ENCODE data around the gene NPS. TPM values are rescaled to one million over a fixed set of nuclear protein-coding genes. Genes with fewer than 3 reads are reported as not detected.

The NPS gene
- polyA plus RNA-seq, 1 experiment: not detected

DNA sequence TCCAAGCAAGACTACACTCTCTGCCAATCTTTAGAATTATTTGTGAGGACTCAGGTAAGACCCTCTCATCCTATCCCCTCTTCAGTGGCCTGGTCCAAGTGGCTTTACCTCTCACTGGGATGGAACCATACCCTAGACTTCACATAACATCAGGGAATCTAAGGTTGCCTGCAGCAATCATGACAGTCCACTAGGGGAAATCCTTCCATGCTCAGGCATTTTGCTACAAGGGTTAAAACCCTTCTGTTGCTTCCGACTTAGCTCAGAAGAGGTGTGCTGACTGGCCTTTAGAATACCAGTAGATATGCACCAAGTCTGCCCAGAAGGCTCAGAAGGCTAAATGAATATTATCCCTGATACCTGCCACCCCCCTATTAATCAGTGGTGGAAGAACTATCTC is 24.9 kb upstream of the NPS start:
- H3K4me3 ChIP-seq (ENCODE audit: low read depth, low read length): no peak overlapping the region
- POLR2A ChIA-PET: no interaction called here
- no peak for TF ChIP-seq CTCF (IDR thresholded peaks at IDR 0.05; ENCODE audit: low read depth, low read length)

DNA sequence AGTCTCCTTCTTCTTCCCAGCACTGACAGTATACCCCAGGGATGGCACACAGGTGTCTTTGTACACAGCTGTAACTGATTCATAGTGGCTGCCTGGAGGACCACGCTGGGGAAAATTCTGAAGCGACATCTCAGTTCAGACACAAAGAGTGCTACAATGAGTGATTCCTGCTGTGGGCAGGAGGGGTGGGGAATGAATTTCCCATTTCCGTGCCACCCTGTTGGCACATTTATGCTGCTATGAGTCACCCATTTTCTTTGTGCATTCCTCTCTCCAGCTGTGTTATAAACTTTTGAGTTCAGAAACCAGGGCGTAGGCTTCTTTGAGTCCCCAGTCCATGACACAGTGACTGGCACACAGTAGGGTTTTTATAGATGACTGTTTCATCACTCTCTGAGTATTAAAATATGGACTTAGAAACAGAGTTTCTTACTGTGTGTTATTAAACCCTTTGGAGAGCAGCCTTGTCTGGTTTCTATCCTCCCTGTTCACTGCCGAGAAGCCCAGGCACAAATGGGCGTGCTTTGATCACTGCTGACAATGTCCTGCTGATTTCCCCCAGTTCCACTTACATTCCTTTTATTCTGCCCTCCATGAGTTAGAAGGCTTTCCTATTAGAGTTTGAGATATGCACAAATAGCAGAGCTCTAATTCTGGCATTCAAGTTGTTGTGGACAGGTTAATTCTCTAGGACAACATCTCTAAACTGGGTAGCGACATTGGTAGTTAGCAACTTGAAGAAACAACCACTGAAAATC is 24.0 kb upstream of the NPS start:
- Histone ChIP-seq H3K27ac (ENCODE audit: low read depth, low read length) (no peak overlapping the region), H3K27me3 (ENCODE audit: control insufficient read depth, insufficient read depth, low read length) (no peaks in the 10 kb centered on the region), H3K9me3 (ENCODE audit: control insufficient read depth, insufficient read depth, low read length) (peaks cover 3% of the 10 kb centered on the region), H3K4me3 (ENCODE audit: low read depth, low read length) (no peak overlapping the region)
- no peak for DNase-seq (ENCODE audit: low read depth, low spot score)
- CTCF ChIA-PET: no interaction called here
- TF ChIP-seq CTCF (IDR thresholded peaks at IDR 0.05; ENCODE audit: low read depth, low read length): no peak
- POLR2A ChIA-PET: no interaction called here

More for the DNA sequence above, 24.9 kb upstream of the NPS start:
- H3K27me3 ChIP-seq (ENCODE audit: control insufficient read depth, insufficient read depth, low read length): no peaks in the 10 kb centered on the region
- no peak overlapping the region for H3K27ac ChIP-seq (ENCODE audit: low read depth, low read length)
- DNase-seq (ENCODE audit: low read depth, low spot score): no peak
- no peaks in the 10 kb centered on the region for H3K9me3 ChIP-seq (ENCODE audit: control insufficient read depth, insufficient read depth, low read length)
- CTCF ChIA-PET: no interaction called here

DNA sequence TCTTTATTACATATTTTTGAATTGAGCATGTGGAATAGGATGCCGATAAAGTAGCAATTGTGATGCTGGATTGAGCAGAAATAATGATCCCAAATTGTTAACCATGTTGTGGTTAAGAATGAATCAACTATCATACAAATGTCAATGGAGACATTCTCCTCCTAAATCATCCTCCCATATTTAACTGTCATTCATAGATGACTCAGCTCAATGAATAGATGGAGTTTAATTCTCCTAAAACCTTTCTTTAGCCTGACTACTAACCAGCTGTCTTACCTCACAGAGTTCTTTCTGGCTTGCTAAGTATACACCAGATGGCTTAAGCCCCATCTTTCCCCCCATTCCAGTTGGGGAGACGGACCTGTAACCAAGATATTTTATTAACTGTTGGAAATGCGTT is 23.4 kb upstream of the NPS start:
- POLR2A ChIA-PET: no interaction called here
- CTCF ChIA-PET: no interaction called here
- H3K4me3 ChIP-seq (ENCODE audit: low read depth, low read length): no peak overlapping the region

GRCh38 chr10:127526161-127526560 is 22.9 kb upstream of the NPS start:
- POLR2A ChIA-PET: no interaction called here
- CTCF ChIA-PET: no interaction called here
- no peak for TF ChIP-seq CTCF (IDR thresholded peaks at IDR 0.05; ENCODE audit: low read depth, low read length)
- Histone ChIP-seq H3K27me3 (ENCODE audit: control insufficient read depth, insufficient read depth, low read length) (no peaks in the 10 kb centered on the region), H3K9me3 (ENCODE audit: control insufficient read depth, insufficient read depth, low read length) (peaks cover 3% of the 10 kb centered on the region), H3K27ac (ENCODE audit: low read depth, low read length) (no peak overlapping the region), H3K4me3 (ENCODE audit: low read depth, low read length) (no peak overlapping the region)
- no peak for DNase-seq (ENCODE audit: low read depth, low spot score)

More for the DNA sequence above, 23.4 kb upstream of the NPS start:
- no peak for DNase-seq (ENCODE audit: low read depth, low spot score)
- no peak overlapping the region for H3K27ac ChIP-seq (ENCODE audit: low read depth, low read length)
- H3K9me3 ChIP-seq (ENCODE audit: control insufficient read depth, insufficient read depth, low read length): peaks cover 3% of the 10 kb centered on the region
- no peaks in the 10 kb centered on the region for H3K27me3 ChIP-seq (ENCODE audit: control insufficient read depth, insufficient read depth, low read length)
- no peak for TF ChIP-seq CTCF (IDR thresholded peaks at IDR 0.05; ENCODE audit: low read depth, low read length)

DNA sequence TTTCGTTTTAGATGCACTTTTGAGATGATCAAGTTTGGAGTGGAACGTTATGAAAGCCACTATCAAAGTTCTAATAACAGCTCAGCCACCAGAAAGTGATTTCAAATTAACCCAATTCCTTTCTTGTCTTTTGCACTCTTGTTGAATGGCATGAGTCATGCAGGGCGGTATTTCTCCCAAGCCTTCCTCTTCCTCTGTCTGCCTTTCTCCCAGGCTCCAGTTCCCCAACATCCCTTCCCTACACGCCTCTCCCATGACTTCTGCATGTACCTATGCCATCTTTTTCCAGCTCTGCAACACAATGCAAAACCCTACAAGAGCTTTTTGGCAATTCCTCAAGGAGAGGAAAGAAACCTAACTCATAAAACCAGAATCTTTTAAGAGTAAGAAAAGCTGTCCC is 21.8 kb upstream of the NPS start:
- CTCF ChIA-PET: interaction anchor here (0.6 kb wide), 1 partner anchor 493 kb away, joined by 4 read pairs; no protein-coding TSS in a partner anchor
- Histone ChIP-seq H3K27me3 (ENCODE audit: control insufficient read depth, insufficient read depth, low read length) (no peaks in the 10 kb centered on the region), H3K4me3 (ENCODE audit: low read depth, low read length) (no peak overlapping the region), H3K27ac (ENCODE audit: low read depth, low read length) (no peak overlapping the region), H3K9me3 (ENCODE audit: control insufficient read depth, insufficient read depth, low read length) (peaks cover 7% of the 10 kb centered on the region)
- POLR2A ChIA-PET: no interaction called here
- no peak for DNase-seq (ENCODE audit: low read depth, low spot score)
- TF ChIP-seq CTCF (IDR thresholded peaks at IDR 0.05; ENCODE audit: low read depth, low read length): no peak

All from AG04450 (cell line).